WTC11 (cell line): ENCODE measurements around the gene AIFM2. TPM values are rescaled to one million over a fixed set of nuclear protein-coding genes. Genes with fewer than 3 reads are reported as not detected.

Experiments
- ATAC-seq: fragments of 200-7000 bp; cut with Tn5 transposase; 2 replicates; pipeline ENCODE4 v1.10.0; 2021; ENCODE audit warnings: mild to moderate bottlenecking, moderate library complexity
- CTCF ChIA-PET: fragments of 300-600 bp; sonication (Branson Sonifier 250); formaldehyde crosslinking; loops from one replicate; lab custom pipeline; 2021; ENCODE audit warnings: antibody characterized with exemption; lab: Charles Lee
- POLR2A ChIA-PET: fragments of 350-600 bp; sonication (Branson Sonifier 250); formaldehyde crosslinking; loops from one replicate; lab custom pipeline; 2021; ENCODE audit warnings: antibody characterized with exemption; lab: Charles Lee
- DNase-seq: peaks from one replicate; pipeline ENCODE4 v3.0.0; 2021; ENCODE audit warnings: low spot score
- H3K27ac Mint-ChIP-seq: 2 replicates; pipeline ENCODE4 v1.8.0; 2021; ENCODE audit warnings: mixed read lengths
- H3K27me3 Mint-ChIP-seq: 2 replicates; pipeline ENCODE4 v1.8.0; 2021; ENCODE audit warnings: low read depth, mild to moderate bottlenecking, moderate library complexity, mixed read lengths
- H3K36me3 Mint-ChIP-seq: 2 replicates; pipeline ENCODE4 v1.8.0; 2021; ENCODE audit warnings: mixed read lengths
- H3K4me1 Mint-ChIP-seq: 2 replicates; pipeline ENCODE4 v1.8.0; 2022; ENCODE audit warnings: mixed read lengths
- H3K4me3 Mint-ChIP-seq: 2 replicates; pipeline ENCODE4 v1.8.0; 2021; ENCODE audit warnings: mild to moderate bottlenecking, moderate library complexity, mixed read lengths
- H3K9me3 Mint-ChIP-seq: 2 replicates; pipeline ENCODE4 v1.8.0; 2021; ENCODE audit warnings: mixed read lengths
- ETV6 ChIP-seq: sonication (generic); formaldehyde crosslinking; IDR thresholded peaks from 2 replicates; pipeline ENCODE4 v1.8.1; 2022; ENCODE audit warnings: mild to moderate bottlenecking, missing genetic modification reagents
- GABPB1 ChIP-seq: sonication (generic); formaldehyde crosslinking; IDR thresholded peaks from 2 replicates; pipeline ENCODE4 v1.8.1; 2023; ENCODE audit warnings: mild to moderate bottlenecking, missing genetic modification reagents
- total RNA-seq: library from RNA; stranded (reverse); gene quantifications from 3 replicates; pipeline ENCODE4 v1.2.3, GENCODE V29; 2021
- TF ChIP-seq, protein P1 (sequence below): sonication (generic); formaldehyde crosslinking; IDR thresholded peaks from 2 replicates; pipeline ENCODE4 v1.8.1; 2023; ENCODE audit warnings: mild to moderate bottlenecking, missing genetic modification reagents
- TF ChIP-seq, protein P2 (sequence below): sonication (generic); formaldehyde crosslinking; IDR thresholded peaks from 2 replicates; pipeline ENCODE4 v1.8.1; 2023; ENCODE audit warnings: mild to moderate bottlenecking, missing genetic modification reagents
- TF ChIP-seq, protein P3 (sequence below): fragments of 200-600 bp; IDR thresholded peaks from 2 replicates; pipeline ENCODE4 v1.8.0; 2022; ENCODE audit warnings: antibody characterized with exemption
- TF ChIP-seq, protein P4 (sequence below): sonication (generic); formaldehyde crosslinking; IDR thresholded peaks from 2 replicates; pipeline ENCODE4 v1.8.1; 2022; ENCODE audit warnings: mild to moderate bottlenecking, moderate library complexity, missing genetic modification reagents
- TF ChIP-seq, protein P5 (sequence below): fragments of 250-450 bp; sonication (Bioruptor Pico); IDR thresholded peaks from 2 replicates; pipeline ENCODE4 v1.9.0; 2021; ENCODE audit warnings: moderate library complexity, mild to moderate bottlenecking, inconsistent platforms, borderline replicate concordance

The AIFM2 gene
- total RNA-seq, 1 experiment from 2014 or later, result 4.4 TPM

DNA sequence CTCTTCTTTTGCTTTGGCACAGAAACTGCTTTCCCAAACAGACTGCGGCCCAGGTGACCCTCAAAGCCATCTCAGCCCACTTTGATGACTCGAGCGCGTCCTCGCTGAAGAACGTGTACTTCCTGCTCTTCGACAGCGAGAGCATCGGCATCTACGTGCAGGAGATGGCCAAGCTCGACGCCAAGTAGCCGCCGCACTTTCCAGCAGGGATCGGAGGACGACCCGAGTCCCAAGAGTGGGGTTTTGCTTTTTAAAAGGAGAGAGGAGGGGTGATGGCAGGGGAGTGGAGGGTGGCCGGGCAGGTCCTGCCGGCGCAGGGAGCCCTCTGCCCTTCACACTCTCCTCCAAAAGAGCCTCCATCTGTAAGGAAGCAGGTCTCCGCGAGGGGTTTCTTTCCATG is 21.1 kb downstream of the AIFM2 start (continued):
- TF ChIP-seq, protein P1, sequence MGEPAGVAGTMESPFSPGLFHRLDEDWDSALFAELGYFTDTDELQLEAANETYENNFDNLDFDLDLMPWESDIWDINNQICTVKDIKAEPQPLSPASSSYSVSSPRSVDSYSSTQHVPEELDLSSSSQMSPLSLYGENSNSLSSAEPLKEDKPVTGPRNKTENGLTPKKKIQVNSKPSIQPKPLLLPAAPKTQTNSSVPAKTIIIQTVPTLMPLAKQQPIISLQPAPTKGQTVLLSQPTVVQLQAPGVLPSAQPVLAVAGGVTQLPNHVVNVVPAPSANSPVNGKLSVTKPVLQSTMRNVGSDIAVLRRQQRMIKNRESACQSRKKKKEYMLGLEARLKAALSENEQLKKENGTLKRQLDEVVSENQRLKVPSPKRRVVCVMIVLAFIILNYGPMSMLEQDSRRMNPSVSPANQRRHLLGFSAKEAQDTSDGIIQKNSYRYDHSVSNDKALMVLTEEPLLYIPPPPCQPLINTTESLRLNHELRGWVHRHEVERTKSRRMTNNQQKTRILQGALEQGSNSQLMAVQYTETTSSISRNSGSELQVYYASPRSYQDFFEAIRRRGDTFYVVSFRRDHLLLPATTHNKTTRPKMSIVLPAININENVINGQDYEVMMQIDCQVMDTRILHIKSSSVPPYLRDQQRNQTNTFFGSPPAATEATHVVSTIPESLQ (CRISPR knock-in tag), result no peak
- TF ChIP-seq, protein P2, sequence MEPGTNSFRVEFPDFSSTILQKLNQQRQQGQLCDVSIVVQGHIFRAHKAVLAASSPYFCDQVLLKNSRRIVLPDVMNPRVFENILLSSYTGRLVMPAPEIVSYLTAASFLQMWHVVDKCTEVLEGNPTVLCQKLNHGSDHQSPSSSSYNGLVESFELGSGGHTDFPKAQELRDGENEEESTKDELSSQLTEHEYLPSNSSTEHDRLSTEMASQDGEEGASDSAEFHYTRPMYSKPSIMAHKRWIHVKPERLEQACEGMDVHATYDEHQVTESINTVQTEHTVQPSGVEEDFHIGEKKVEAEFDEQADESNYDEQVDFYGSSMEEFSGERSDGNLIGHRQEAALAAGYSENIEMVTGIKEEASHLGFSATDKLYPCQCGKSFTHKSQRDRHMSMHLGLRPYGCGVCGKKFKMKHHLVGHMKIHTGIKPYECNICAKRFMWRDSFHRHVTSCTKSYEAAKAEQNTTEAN, result no peak
- TF ChIP-seq, all 79 proteins: peak for 0

DNA sequence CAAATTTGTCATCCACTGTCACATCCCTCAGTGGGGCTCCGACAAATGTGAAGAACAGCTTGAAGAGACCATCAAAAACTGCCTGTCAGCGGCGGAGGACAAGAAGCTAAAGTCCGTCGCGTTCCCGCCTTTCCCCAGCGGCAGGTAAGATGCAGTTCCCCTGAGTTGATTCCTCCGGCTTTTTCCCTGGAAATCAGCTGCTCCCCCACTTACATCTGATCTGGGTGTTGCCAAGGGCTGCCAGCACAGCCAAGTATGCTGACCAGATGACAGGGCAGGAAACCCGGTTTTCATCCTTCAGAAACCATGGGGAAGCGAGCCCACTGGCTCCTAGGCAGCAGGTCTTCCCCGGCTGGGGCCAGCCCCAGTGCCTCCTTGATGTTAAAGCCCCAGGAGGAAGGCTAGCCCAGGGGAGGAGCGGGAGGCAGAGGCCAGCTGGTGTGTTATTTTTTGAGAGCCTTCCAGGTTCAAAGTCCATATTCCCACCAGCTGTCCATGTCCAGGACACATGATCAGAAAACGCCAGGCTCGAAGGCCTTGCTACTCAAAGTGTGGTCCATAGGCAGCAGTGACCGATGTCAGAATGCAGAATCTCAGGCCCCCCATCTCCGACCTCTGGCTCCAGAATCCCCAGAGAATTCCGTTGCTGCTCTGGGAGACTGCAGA is 23.4 kb downstream of the AIFM2 start:
- peak; percentile 51; the same call in 1 of the 2 replicates for TF ChIP-seq GABPB1
- TF ChIP-seq, protein P3, sequence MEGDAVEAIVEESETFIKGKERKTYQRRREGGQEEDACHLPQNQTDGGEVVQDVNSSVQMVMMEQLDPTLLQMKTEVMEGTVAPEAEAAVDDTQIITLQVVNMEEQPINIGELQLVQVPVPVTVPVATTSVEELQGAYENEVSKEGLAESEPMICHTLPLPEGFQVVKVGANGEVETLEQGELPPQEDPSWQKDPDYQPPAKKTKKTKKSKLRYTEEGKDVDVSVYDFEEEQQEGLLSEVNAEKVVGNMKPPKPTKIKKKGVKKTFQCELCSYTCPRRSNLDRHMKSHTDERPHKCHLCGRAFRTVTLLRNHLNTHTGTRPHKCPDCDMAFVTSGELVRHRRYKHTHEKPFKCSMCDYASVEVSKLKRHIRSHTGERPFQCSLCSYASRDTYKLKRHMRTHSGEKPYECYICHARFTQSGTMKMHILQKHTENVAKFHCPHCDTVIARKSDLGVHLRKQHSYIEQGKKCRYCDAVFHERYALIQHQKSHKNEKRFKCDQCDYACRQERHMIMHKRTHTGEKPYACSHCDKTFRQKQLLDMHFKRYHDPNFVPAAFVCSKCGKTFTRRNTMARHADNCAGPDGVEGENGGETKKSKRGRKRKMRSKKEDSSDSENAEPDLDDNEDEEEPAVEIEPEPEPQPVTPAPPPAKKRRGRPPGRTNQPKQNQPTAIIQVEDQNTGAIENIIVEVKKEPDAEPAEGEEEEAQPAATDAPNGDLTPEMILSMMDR, result no peak
- no peak overlapping the region for H3K4me3 Mint-ChIP-seq
- H3K36me3 Mint-ChIP-seq, result peaks cover 3% of the 10 kb centered on the region
- no peak for DNase-seq
- POLR2A ChIA-PET, result no interaction called here
- no peaks in the 10 kb centered on the region for H3K9me3 Mint-ChIP-seq
- no peaks in the 10 kb centered on the region for H3K27me3 Mint-ChIP-seq
- ATAC-seq, result no peak
- peaks cover 11% of the 10 kb centered on the region for H3K4me1 Mint-ChIP-seq
- CTCF ChIA-PET, result no interaction called here
- H3K27ac Mint-ChIP-seq, result no peak overlapping the region

DNA sequence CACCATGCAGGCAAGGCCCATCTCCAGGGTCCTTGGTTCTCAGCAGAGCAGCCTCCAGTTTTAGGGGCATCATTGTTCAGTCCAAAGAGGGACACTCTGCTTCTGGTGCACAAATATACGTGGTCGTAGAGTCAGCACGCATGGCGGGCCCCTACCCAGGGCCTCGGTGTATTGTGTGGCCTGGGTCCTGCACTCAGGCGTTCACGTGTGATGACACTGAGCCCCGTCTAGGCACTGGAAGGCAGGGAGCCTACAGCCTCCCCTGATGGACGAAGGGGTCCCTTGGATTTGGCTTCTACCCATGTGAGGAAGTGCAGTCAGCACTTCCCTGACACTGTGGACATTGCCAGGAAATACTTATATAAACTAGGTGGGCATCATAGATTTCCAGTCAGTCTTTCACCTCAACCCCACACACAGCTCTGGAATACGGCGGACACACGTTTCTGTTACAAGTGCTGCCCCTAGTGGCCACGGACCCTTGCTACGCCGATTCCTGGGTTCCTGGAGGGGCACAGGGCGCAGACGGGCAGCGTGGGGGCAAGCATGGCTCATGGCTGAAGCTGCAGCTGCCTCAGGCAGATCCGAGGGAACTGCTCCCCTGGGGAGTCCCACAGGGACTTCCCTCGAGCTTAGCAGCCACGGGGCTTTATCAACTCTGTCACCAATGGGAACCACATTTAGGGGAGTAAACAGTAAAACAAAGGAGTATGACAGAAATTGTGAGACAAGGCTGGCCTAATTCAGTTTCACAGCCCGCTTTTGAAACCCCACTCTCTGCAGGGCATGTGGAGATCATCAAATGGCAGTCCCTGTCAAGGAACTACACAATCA is 25.4 kb downstream of the AIFM2 start:
- Mint-ChIP-seq H3K36me3 (peaks cover 3% of the 10 kb centered on the region; the same call in 1 of the 2 replicates), H3K4me1 (peaks cover 11% of the 10 kb centered on the region), H3K27me3 (no peaks in the 10 kb centered on the region), H3K27ac (no peak overlapping the region), H3K9me3 (no peaks in the 10 kb centered on the region), H3K4me3 (no peak overlapping the region)
- CTCF ChIA-PET, result interaction anchor here (0.6 to 3.0 kb wide), 36 partner anchors 9 to 656 kb away, joined by 3 to 24 read pairs (median 4); partner anchors contain the start of genes SAR1A, TSPAN15 and TYSND1
- ATAC-seq, result peak; percentile 99
- POLR2A ChIA-PET, result no interaction called here
- TF ChIP-seq, protein P4, sequence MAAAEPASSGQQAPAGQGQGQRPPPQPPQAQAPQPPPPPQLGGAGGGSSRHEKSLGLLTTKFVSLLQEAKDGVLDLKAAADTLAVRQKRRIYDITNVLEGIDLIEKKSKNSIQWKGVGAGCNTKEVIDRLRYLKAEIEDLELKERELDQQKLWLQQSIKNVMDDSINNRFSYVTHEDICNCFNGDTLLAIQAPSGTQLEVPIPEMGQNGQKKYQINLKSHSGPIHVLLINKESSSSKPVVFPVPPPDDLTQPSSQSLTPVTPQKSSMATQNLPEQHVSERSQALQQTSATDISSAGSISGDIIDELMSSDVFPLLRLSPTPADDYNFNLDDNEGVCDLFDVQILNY (CRISPR knock-in tag), result no peak
- TF ChIP-seq, protein P3, result peak; percentile 70
- TF ChIP-seq, protein P5, sequence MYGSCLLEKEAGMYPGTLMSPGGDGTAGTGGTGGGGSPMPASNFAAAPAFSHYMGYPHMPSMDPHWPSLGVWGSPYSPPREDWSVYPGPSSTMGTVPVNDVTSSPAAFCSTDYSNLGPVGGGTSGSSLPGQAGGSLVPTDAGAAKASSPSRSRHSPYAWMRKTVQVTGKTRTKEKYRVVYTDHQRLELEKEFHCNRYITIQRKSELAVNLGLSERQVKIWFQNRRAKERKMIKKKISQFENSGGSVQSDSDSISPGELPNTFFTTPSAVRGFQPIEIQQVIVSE (CRISPR knock-in tag), result no peak
- 0 out of 2 replicates have a peak, but pooled peaks have one; percentile 35 for TF ChIP-seq ETV6 (CRISPR knock-in tag)
- peak; percentile 85 for DNase-seq
